NCI-H2107 (cell line): ENCODE results near the gene ADPRHL1.

Experiments
- DNase-seq: peaks from one replicate; lab custom pipeline; 2025; lab: John Stamatoyannopoulos, UW

Gene ADPRHL1

DNA sequence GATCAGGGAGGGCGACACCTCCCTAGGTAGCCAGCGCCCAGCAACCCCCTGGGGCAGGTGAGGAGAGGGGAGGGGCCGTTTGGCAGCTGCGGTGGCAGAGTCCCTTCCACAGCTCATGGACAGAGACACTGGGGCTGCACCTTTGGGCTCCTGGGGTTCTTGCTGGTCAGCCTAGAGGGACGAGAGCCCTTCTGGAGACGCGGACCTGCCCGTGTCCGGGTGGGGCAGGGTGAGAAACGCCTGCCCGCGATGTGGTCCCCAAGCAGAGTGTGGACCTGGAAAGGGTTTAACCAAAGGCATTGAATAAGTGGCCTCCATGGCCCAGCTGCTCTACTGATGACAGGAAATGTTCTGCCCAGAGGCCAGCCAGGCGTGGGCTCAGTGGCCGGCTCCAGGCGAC lies 38.3 kb downstream of the ADPRHL1 start:
- no peak for DNase-seq

DNA sequence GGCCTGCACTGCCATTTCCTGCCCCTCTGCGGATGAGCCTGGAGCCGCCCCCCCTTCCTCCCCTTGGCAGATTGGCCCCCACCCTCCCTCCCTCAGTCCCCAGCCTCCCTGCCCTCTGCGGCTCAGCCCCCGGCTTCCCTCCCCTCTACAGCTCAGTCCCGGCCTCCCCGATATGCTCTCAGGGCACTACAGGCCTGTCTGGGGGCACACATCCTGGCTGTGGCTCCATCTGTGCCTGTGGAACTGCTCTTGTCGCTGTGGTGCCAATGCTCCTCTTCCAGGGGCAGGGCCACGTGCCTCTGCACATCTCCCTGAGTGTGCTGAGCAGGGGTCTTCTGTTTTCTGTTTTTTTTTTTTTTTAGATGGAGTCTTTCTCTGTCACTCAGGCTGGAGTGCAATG lies 39.0 kb downstream of the ADPRHL1 start:
- DNase-seq: no peak

DNA sequence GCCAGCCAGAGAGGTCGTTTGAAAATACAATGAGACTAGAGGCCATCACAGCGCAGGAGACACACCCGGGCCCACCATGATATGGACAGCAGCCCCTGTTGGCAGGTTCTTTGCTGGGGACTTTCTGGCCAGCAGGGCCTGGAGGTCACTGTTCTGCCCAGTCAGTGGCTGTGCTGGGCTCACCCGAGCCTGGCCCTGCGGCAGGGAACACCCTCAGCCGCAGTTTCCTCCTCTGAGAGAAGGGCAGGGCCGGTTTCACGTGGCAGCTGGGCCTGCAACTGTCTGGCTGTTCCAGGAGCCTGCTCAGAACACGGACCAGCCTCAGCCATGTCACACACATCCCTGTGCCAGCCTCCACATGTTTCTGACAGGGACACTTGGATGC lies 39.4 kb downstream of the ADPRHL1 start:
- DNase-seq: no peak

DNA sequence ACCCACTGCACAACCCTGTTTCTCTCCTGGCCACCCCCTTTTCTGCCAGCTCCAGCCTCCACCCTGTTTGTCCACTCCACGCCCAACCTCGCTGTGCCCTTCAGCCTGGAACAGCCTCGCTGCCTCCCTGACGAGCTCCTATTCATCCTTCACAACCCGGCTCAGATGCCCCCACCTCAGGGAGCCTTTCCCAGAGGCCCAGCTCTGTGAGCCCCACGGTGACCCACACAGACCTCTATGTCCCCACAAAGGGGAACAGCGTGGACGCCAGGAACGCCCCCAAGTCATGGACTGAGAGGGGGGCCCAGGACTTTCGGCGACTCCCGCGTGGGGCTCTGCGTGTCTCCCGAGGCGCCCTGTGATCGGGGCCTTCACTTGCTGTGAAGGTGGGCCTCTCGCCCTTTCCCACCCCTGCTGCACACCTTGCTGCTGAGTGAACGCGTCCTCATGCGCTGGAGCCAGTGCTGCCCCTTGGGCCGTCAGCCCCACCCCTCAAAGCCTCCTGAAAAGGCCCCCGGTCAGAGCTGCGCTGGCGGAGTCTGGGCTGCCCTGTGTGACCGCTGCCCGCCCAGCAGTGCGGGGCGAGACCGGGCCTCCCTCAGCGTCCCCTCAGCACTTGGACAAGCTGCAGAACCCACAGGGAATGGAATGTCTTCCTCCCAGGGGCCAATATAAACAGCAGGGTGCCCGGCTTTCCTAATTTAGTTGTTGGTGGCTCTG lies 40.0 kb downstream of the ADPRHL1 start:
- DNase-seq: no peak

DNA sequence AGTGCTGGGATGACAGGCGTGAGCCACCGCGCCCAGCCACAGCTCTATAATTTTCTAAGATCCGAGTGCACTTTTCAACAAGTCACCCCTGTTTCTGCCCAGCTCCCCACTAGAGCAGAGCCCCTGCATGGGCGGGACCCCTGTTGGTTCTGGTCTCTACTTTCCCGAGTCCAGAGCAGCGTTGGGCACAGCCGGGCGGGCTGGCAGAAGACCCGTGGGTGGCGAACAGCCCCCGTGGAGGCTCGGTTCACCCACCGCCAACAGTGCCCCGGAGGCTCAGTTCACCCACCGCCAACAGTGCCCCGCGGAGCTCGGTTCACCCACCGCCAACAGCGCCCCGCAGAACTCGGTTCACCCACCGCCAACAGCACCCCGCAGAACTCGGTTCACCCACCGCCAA lies 40.8 kb downstream of the ADPRHL1 start:
- no peak for DNase-seq

DNA sequence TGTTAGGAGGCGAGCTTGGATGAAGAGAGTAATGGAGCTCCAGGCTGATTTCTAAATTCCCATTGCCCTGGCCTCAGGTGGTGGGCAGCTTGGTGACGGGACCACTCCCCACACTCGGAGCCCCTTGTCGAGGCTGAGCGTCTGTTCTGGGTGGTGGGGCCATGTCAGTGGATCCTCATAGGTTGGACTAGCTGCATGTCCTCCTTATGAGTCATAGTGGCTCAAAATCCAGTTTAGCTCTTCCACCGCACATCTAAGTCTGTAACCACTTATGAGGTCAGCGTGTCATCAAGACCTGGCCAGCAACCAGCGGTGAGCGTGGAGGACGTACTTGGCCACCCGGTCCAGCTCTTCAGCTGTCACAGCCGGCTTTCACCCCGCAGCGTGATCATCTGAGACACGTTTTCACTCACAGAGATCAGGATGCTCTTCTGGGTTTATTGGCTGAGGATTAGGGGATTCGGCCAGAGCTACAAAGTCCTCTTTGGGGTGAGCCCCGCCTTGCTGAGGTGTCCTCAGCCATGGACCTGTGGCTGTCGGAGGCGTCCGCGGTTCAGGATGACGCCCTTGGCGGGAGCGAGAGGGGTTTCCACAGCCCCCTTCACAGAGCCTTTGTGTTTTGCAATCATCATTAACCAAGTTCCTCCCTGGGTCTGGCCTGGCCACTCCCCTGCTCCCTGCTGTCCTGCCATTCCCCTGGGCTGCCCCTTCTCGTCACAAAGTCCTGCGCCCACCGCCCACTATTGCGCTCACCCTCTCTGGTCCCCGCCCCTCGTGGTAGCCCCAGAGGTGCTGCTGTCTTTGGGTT lies 41.9 kb downstream of the ADPRHL1 start:
- DNase-seq: no peak

DNA sequence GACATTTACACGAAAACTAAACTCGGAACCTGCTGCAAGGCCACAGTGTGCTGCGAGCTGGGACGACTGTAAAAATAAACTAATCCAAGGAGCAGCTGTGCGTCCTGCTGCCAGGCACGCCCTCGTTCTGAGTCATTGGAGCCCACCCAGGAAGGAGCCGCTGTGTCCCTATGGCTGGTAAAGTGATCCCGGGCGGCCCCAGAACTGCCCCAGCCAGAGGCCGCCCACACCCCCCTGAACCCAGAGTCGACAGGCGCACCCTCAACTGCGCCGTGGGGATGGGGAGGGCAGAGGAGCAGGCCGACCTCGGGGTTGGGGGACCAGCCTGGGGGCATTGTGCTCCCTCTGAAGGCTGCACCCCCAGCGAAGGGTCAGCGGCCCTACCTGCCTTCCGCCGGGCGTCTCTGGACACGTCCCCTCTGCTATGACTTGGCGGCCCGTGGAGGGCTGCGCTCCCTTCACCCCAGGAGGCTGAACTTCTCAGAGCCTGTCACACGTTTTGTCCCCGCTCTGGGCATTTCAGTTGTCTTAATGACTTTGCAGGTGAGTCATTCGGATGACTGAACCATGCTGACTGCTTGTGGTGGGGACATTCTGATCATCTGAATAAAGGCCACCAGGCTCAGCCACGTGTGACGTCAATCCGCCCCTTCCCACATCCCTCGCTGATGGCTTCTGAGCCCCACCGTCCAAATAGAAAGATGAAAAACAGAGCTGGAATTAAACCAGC lies 42.7 kb downstream of the ADPRHL1 start:
- DNase-seq: no peak

DNA sequence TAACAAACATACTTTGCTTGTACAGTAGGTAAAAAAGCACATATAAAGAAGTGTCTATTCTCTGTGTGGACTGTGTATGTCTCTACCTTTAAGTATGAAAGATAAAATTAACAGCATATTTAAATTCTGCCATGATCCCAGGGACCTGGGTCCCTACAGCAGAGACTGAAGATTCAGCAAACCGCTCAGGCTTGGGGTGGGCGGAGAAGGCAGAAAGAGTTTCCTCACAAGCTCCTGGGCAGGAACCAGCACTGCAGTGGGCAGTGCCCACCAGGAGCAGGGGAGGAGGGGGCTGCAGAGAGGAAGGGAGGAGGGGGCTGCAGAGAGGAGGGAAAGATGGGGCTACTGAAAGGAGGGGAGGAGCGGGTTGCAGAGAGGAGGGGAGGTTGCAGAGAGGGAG lies 44.7 kb downstream of the ADPRHL1 start:
- DNase-seq: no peak

DNA sequence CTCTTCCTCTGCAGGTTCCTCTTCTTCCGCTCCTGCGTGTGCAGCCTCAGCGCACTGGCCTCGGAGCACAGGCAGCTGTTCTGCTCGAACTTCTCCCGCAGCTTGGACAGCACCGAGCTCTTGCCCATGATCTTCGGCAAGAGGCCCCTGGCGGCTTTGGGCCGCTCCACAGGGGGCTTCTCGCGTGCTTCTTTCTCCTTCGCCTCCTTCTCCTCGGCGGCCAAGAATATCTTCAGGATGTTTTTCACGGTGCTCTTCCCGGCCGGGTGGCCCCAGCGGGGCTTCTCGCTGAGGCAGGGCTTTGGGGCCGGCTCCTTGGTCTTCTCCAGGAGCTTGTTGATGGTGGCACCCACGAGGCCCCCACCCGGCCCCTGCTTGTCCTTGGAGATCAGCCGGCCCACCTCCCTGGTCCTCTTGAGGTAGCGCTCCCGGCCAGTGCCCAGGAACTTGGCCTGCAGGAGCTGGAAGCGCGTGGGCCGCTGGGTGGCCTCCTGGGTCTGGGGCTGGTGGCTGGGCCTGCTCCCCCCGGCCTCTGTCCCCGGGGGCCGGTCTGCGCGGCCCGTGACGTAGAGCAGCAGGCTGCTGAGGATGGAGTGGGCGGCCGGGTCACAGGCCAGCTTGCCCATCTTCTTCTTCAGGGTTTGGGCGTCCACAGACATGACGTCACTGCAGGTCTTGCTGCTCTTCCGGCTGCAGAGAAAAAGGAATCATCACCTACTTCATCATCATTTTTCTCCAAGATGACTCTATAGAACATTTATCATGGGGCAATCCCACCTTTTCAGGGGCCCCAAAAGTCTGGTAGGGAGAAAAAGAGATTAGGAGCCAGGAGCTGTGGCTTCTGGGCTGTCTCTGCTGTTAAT lies 45.5 kb downstream of the ADPRHL1 start:
- DNase-seq: no peak

DNA sequence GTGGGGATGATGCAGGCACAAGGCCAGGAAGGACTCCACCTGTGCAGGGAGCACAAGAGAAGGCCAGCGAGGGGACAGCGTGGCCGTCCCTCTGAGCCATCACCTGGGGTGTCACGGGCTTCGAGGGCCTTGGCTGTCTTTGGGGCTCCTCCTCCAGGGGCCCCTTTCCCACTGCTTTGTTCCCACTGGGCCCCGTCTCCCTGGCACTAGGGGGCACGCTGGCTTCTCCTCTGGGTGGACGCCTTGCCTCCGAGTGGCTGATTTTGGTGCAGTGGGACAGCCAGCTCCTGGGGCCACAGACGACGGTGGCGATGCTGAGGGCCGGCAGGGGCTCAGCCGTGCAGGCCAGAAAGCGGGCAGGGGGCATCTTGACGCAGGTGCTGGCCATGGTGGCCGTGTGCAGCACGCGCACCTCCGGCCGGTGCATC lies 46.2 kb downstream of the ADPRHL1 start:
- DNase-seq: no peak

DNA sequence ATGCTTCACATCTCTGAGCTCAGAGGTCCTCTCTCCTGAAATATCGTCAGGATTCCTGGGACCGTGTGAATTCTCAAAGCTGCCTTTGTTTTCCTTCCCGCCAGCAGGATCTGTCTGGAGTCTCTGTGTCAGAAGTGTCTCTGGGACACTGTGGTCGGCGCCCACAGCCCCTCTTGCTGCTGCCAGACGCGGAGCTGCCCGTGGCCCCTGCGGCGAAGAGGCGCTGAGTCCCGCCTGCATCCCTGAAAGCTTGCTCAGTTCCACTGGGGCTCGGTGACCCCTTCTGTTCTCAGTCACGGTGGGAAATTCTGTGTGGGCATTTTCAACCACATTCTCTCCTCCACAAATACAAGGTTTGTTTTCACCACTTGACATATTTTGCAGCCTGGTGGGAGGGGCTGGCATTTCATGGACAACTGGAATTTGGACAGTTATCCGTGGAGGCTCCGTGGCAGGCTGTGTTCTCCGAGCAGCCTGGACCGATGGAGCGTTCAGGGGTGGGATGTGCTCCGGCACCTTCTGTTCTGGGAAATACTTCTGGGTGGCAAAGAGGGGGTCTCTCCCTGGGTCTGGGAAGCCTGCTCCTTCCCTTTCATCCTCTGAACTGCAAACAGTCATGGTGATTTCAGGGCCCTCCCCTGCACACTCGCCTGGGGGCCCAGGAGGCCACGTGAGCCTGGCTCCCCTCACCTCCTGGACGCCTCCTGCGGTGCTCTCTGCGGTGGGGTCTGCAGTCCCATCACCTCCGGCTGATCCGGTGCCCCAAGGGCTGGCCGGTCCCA lies 46.8 kb downstream of the ADPRHL1 start:
- DNase-seq: no peak

DNA sequence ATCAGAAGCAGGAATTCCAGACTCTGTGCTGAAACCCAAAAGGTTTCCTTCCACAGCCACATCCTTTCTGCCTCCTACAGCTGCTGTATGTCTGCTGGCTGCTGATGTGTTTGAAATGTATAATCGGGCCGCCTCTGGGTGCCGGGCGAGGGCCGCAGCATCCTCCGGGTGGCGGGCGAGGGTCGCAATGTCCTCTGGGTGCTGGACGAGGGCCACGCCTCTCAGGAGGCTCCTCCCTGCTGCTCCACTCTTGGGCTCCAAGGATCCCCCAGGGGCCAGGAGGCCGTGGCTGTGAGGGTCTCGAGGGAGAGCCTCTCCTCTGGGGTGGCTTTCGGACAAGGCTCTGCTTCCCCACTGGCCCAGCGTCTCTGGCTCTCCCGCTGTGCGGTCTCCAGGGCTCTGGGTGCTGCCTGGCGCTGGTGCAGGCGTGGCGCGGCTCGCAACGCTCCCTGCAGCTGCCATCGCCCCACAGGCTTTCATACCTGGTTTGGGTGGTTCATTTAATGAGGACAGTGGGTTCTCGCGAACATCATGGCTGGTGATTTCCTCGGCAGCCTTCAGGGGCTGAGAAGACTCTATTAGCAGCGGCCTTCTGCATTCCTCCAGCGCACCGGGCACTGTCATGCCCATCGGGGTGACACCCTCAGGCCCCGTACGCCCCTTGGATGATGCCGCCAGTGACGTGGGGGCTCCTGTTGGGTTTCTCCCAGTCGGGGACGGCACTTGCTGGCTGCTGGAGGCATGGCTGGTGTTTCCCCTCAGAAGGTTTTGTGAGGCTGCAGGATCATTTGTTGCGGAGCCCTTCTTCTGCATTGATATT lies 47.6 kb downstream of the ADPRHL1 start:
- no peak for DNase-seq

DNA sequence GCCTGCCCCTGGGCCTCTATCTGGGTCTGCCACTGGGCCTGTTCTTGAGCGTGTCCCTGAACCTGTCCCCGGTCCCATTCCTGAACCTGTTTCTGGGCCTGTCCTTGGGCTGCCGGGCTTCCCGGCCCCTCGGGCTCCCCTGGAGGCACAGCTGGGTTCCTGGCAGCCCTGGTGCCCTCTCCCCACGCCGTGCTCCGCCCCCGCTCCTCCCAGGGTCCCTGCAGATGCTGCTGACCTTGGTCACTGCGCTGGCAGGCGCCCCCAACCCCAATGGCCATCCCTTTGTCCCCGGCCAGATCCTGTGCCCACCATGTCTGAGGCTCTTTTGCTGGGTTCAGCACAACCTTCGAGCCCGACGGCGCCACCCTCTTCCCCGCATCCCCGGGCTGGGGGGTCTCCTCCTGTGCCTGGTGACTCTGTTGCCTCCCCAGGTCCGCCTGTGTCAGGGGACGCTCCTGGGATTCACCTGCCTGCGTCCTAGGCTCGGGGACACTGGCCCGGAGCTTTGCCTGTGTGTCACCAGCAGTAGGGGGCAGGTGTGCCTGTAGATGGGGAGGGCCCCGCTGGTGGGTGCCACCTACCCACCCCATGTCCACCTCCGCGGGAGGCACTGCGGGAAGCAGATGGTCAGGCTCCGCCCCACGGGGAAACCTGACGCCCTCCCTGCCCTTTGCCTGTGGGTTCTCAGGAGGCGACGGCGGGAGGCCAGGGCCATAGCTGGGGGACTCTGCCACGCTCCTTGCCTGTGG lies 48.4 kb downstream of the ADPRHL1 start:
- peak; percentile 56 for DNase-seq

DNA sequence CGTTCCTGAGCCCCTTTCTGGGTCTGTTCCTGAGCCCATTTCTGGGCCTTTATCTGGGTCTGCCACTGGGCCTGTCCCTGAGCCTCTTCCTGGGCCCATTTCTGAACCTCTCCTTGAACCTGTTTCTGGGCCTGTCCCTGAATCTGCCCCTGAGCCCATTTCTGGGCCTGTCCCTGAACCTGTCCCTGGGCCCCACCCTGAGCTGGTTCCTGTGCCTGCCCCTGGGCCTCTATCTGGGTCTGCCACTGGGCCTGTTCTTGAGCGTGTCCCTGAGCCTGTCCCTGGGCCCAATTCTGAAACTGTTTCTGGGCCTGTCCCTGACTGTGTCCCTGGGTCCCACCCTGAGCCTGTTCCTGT lies 48.9 kb downstream of the ADPRHL1 start:
- no peak for DNase-seq

DNA sequence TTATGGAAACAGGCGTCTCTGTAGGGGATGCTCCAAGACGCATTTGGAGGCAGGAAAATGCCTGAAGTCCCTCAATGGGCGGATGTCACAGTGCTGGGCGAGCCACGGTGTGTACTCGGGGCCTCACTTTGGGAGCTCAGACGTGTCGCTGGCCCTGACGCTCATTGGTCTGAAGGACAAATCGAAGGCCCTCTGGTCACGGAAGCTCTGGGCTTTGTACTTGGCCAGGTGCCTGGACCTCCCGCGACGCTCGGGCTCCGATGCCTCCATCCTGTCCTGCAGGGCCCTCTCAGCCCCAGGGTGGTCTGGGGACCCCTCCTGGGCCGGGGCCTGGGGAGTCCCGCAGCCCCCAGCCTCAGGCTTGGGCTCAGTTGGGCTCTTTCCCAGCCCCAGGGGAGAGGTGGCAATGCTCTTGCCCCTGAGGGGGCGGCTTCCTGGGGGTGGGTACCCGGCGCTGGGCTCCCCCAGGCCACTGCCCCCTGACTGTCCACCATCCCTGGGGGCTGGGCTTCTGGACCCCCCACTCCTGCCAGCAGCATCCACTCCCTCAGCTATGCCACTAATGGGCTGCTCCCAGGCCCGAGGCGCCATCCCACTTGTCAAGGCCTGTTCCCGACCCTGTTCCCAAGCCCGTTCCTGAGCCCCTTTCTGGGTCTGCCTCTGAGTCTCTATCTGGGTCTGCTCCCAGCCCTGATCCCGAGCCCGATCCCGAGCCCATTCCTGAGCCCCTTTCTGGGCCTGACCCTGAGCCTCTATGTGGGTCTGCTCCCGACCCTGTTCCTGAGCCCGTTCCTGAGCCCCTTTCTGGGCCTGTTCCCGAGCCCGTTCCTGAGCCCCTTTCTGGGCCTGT lies 49.8 kb downstream of the ADPRHL1 start:
- no peak for DNase-seq

DNA sequence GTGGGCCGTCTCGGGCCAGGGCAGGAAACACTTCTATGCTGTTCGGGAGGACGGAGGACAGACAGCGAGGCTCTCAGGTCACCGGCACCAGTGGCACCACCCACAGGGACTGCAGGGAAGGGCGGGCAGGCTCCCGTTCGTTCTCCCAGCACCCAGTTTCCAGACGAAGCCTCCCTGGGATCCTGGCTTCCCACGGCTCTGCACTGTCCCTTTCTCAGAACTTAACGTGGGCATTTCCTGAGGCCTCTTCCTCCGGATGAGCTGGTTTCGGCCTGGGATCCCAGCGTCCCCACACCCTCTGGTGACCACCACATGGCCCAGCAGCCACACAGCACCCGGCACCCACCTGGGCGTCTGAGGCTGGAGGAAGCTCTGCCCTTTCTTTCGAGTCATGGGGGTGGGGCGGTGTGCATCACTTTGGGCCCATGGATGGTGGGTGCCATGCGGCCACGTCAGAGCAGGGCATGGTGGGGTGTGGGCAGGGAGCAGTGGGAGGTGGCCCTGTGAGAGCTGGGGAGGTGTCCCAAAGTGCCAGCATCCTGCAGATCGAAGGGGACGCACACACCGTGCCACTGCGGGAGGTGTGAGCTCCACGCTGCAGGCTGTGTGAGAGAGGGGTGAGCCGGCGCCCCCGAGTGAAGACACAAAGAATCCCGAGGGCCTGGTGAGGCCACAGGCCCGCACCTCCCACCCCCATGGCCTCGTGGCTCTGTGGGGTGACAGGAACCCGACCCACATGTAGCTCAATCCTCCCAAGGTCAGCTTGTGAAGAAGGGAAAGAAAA lies 50.6 kb downstream of the ADPRHL1 start:
- DNase-seq: no peak

DNA sequence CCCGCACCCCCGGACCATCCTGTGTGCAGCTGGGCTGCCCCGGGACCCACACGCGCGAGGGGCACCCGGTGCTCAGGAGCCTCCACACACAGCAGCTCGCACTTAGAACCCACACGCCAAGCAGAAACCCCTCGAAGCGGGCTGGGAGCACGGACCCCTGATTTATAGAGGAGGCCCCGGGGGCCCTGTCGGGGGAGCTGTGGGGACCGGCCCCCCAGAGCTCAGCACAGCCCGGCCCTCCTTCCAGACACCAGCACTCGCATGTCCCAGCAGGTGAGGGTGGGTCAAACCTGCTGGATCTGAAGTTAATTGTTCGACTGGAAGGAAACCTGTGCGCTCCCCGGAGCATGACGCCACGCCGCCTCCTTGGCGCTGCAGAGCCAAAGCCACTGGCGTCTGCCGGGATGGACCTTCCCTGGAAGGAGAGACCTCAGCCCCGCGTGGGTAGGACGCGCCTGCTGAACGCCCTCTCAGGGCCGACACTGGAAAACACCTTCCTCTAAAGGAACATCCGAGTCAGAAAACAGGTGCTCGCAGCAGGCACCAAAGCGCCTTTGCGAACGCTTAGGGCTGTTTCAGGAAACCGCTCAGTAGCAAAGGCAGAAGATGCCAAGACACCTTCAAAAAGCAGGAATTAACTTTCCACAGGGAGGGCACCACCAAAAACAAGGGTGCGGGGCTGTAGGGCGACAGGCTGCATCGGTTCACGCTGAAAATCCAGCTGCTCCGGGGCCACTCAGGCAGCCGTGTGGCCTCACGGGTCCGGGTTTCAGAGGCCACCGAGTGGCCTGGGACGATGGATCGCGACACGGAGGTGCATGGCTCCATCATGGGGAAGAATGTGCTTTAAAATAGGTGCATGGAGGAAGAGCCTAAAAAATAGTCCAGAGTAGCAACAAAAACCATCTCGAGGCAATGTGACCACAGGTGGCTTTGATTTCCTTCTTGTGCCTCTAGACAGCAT lies 51.6 kb downstream of the ADPRHL1 start:
- no peak for DNase-seq
